GM12878 (cell line): ENCODE measurements around the gene SBNO2. TPM values are rescaled to one million over a fixed set of nuclear protein-coding genes. Genes with fewer than 3 reads are reported as not detected.
A peak's percentile ranks its signal among the peaks of the same experiment; 100 is the strongest.

Experiments
- ATAC-seq: fragments of 200-7000 bp; cut with Tn5 transposase; 3 replicates; pipeline ENCODE4 v1.9.1; 2020; ENCODE audit warnings: mild to moderate bottlenecking, moderate library complexity
- BruUV-seq: library from RNA; stranded (reverse); fragments of 400-500 nt; replicated peaks from 2 replicates; lab custom pipeline; 2021; lab: Mats Ljungman, UMichigan
- CTCF ChIA-PET: fragments of 300-600 bp; sonication (Branson Sonifier 250); formaldehyde crosslinking; extraction: SDS; loops from one replicate; lab custom pipeline; 2021; ENCODE audit warnings: inconsistent platforms; lab: Yijun Ruan, JAX
- POLR2A ChIA-PET: fragments of 350-600 bp; formaldehyde crosslinking; extraction: SDS; loops from one replicate; lab custom pipeline; 2021; ENCODE audit warnings: inconsistent platforms; lab: Charles Lee
- RAD21 ChIA-PET: fragments of 300-600 bp; sonication (Branson Sonifier 250); formaldehyde crosslinking; loops from one replicate; lab custom pipeline; 2023; ENCODE audit warnings: antibody characterized with exemption; ENCODE audit not compliant: unreplicated experiment; lab: Charles Lee
- SMC1A ChIA-PET: fragments of 300-600 bp; sonication (Branson Sonifier 250); formaldehyde crosslinking; loops from one replicate; lab custom pipeline; 2023; ENCODE audit not compliant: unreplicated experiment, uncharacterized antibody; lab: Charles Lee
- DNase-seq: peaks from one replicate; pipeline ENCODE4 v3.0.0-alpha.2; 2011; ENCODE audit warnings: low read depth, low spot score
- FAIRE-seq: peaks from 3 replicates; lab custom pipeline; 2011; peaks lifted over from hg19 to GRCh38; lab: Jason Lieb, UNC
- H2AFZ ChIP-seq: 2 replicates; pipeline ENCODE4 v1.6.0; 2011; ENCODE audit warnings: low read depth, low read length, control low read depth; ENCODE audit not compliant: control insufficient read depth
- H3K27ac ChIP-seq: 2 replicates; pipeline ENCODE4 v1.5.1; 2011; ENCODE audit warnings: control low read depth; ENCODE audit not compliant: control insufficient read depth, insufficient read depth
- H3K27me3 ChIP-seq, 2 experiments: replicated peaks in 1 of 2; 2 replicates each; pipeline versions ENCODE4 v1.6.0 to v1.6.1; 2011; ENCODE audit warnings: low read length in 1 of 2; ENCODE audit not compliant: control insufficient read depth in 2 of 2, insufficient read depth in 2 of 2
- H3K36me3 ChIP-seq, 2 experiments: 2 replicates each; pipeline ENCODE4 v1.5.1; 2011; ENCODE audit warnings: low read length in 1 of 2; ENCODE audit not compliant: control insufficient read depth in 2 of 2, insufficient read depth in 2 of 2
- H3K4me1 ChIP-seq: 2 replicates; pipeline ENCODE4 v1.6.1; 2011; ENCODE audit warnings: mild to moderate bottlenecking, low read length, moderate library complexity, mixed read lengths; ENCODE audit not compliant: control insufficient read depth, insufficient read depth
- H3K4me2 ChIP-seq: 2 replicates; pipeline ENCODE4 v1.6.0; 2011; ENCODE audit warnings: control low read depth; ENCODE audit not compliant: control insufficient read depth, insufficient read depth
- H3K4me3 ChIP-seq: fragments of 200-600 bp; sonication (generic); 2 replicates; pipeline ENCODE4 v1.5.1; 2016
- H3K79me2 ChIP-seq: 2 replicates; pipeline ENCODE4 v1.6.0; 2011; ENCODE audit warnings: low read length; ENCODE audit not compliant: control insufficient read depth, insufficient read depth
- H3K9ac ChIP-seq: 2 replicates; pipeline ENCODE4 v1.8.0; 2011; ENCODE audit warnings: low read length, control low read depth, mixed read lengths; ENCODE audit not compliant: control insufficient read depth, insufficient read depth
- H3K9me3 ChIP-seq: replicated peaks from 3 replicates; pipeline ENCODE4 v1.5.1; 2011; ENCODE audit warnings: mild to moderate bottlenecking, low read length; ENCODE audit not compliant: control insufficient read depth, insufficient read depth
- H4K20me1 ChIP-seq: 2 replicates; pipeline ENCODE4 v1.6.0; 2011; ENCODE audit not compliant: control insufficient read depth, insufficient read depth
- BHLHE40 ChIP-seq, 2 experiments: fragments of 450-650 bp in 1 of 2; IDR thresholded peaks; 2 replicates each; pipeline ENCODE4 v1.6.1; 2011 to 2017; ENCODE audit warnings: low read depth in 2 of 2, borderline replicate concordance in 1 of 2, improper control_type of control experiment in 1 of 2, low read length in 1 of 2, mild to moderate bottlenecking in 1 of 2
- KLF5 ChIP-seq: fragments of 450-650 bp; IDR thresholded peaks from 2 replicates; pipeline ENCODE4 v1.6.1; 2014; ENCODE audit warnings: mild to moderate bottlenecking; ENCODE audit not compliant: partially characterized antibody
- MAX ChIP-seq: IDR thresholded peaks from 2 replicates; pipeline ENCODE4 v1.6.1; 2012; ENCODE audit warnings: low read depth, low read length, improper control_type of control experiment
- NFIC ChIP-seq: IDR thresholded peaks from 2 replicates; pipeline ENCODE4 v1.6.1; 2012; ENCODE audit warnings: low read depth, mild to moderate bottlenecking, inconsistent platforms, low read length, moderate library complexity
- NR2F1 ChIP-seq: fragments of 450-650 bp; conservative IDR thresholded peaks from 2 replicates; pipeline ENCODE4 v1.6.1; 2017; ENCODE audit warnings: mild to moderate bottlenecking
- POLR2A ChIP-seq: IDR thresholded peaks from 2 replicates; pipeline ENCODE4 v1.6.1; 2011; ENCODE audit warnings: low read depth, mild to moderate bottlenecking, low read length
- SUZ12 ChIP-seq: fragments of 200-600 bp; sonication (generic); IDR thresholded peaks from one replicate; pipeline ENCODE4 v1.6.1; 2018; ENCODE audit warnings: antibody characterized with exemption, mild to moderate bottlenecking; ENCODE audit not compliant: unreplicated experiment
- ZNF384 ChIP-seq: IDR thresholded peaks from 2 replicates; pipeline ENCODE4 v1.6.1; 2012; ENCODE audit warnings: low read depth, mild to moderate bottlenecking, low read length, improper control_type of control experiment, borderline replicate concordance
- ZNF592 ChIP-seq: fragments of 450-650 bp; IDR thresholded peaks from 2 replicates; pipeline ENCODE4 v1.6.1; 2017; ENCODE audit warnings: mild to moderate bottlenecking, moderate library complexity
- WGBS: methylation state at CpG from one replicate; pipeline ENCODE4 v1.1.6; 2016; ENCODE audit warnings: low lambda C conversion rate; ENCODE audit not compliant: insufficient replicate concordance, insufficient coverage; ENCODE audit errors: missing lambda C conversion rate; 5-methylcytosine and 5-hydroxymethylcytosine counted together
- in situ Hi-C: fragments of 300-500 bp; cut with MboI; formaldehyde crosslinking; loops from 9 replicates; pipeline ENCODE4 v1.14.3; 2018; ENCODE audit warnings: mixed read lengths
- intact Hi-C: fragments of 100-400 bp; cut with micrococcal nuclease; formaldehyde crosslinking; loops from one replicate; pipeline ENCODE4 v1.14.2; 2022; ENCODE audit not compliant: unreplicated experiment
- polyA plus RNA-seq, 11 experiments: library from polyadenylated mRNA; depleted of rRNA in 4 of 11; unstranded in 6 of 11; stranded (reverse) in 5 of 11; fragments of >200 nt; fragmentation: Nextera tagmentation in 4 of 11; fragmentation: Illumina TruSeq in 1 of 11; extraction: Ambion mirVana in 4 of 11; extraction: Trizol in 1 of 11; gene quantifications; 1 replicate in 1 of 11; 2 replicates in 10 of 11; pipeline versions ENCODE4 v1.2.1 to v1.2.3, GENCODE V29; 2011 to 2016; ENCODE audit warnings: inconsistent platforms in 2 of 11, missing spikeins in 2 of 11, low read depth in 1 of 11
- total RNA-seq, 4 experiments: library from RNA; depleted of rRNA in 3 of 4; stranded (reverse); fragments of >200 nt in 3 of 4; fragmentation: Illumina TruSeq in 1 of 4; extraction: Trizol in 1 of 4; gene quantifications; 2 replicates each; pipeline versions ENCODE4 v1.2.1 to v1.2.3, GENCODE V29; 2013 to 2021

SBNO2 gene
- total and polyA plus RNA-seq, 10 of the 15 experiments (the other 5 are each of a cell fraction or from before 2014, with no cell fraction given): 0.08 to 44.6 (median 5.4) TPM

GRCh38 chr19:1150333-1151036 is 23.6 kb downstream of the SBNO2 start:
- Histone ChIP-seq H3K4me1 (no peaks in the 10 kb centered on the region), H3K27me3 (no peaks in the 10 kb centered on the region), H3K36me3 (peaks cover 4 to 24% of the 10 kb centered on the region in 2 experiments; a peak in 3 of 4 replicates), H3K27ac (no peak overlapping the region), H3K9ac (no peak overlapping the region), H2AFZ (no peak overlapping the region), H4K20me1 (no peaks in the 10 kb centered on the region; the same call in 1 of the 2 replicates), H3K4me3 (no peak overlapping the region), H3K4me2 (no peak overlapping the region), H3K79me2 (no peaks in the 10 kb centered on the region), H3K9me3 (no peaks in the 10 kb centered on the region)
- ChIA-PET SMC1A (no interaction called here), CTCF (no interaction called here), POLR2A (interaction anchor here (0.7 kb wide), 1 partner anchor 129 kb away, joined by 4 read pairs; the partner anchor contains the start of gene RNU6-2), RAD21 (no interaction called here)
- DNase-seq (no peak), FAIRE-seq (no peak), ATAC-seq (no peak)
- in situ Hi-C loops: no loop called here
- BruUV-seq: no TSS peak
- intact Hi-C loops: no loop called here
- WGBS: 91% methylated on average over 33 of the region's 33 CpGs
- TF ChIP-seq POLR2A (0 out of 2 replicates have a peak, but pooled peaks have one; percentile 17), SUZ12 (no peak), ZNF384 (no peak)

DNA sequence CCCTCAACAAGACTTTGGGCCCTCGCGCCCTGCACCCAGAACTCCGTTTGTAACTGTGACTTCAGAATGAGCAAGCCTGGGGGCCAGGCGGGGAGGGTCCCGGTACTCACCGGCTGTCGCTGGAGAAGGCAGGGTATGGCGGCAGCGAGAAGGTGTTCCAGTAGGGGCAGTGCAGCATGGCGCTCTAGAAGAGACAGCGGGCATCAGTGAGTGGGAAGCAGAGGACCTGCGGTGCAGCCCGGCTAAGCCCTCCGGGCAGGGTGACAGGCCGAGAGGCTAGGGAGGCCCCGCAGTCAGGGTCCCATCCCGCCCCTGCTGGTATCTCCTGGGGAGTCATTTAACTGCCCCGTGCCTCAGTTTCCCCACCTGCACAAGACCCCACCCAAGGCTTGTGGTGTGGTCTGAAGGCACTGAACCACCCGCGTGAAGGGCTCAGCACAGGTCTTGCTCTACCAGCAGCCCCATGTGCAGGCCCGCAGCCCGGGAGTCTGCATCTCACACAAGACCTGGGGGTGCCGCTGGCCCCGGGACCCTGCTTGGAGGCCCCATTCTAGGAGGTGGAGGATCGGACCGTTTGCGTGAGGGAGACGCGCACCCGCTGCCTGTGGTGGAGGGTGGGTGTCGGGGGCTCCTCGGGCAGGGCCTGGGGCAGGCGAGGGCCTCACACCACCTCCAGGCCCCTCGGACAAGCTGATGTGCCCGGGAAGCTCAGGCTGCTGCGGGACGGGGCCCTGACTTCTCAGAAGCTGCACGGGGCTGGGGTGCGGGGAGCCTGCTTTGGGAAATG is 24.6 kb downstream of the SBNO2 start:
- in situ Hi-C loops: no loop called here
- no peak for TF ChIP-seq KLF5
- TF ChIP-seq BHLHE40 (IDR thresholded peaks at IDR 0.05; ENCODE audit: borderline replicate concordance in 1 of 2, low read depth in 2 of 2, low read length in 1 of 2): no peak
- TF ChIP-seq ZNF592: no peak
- TF ChIP-seq NFIC: no peak
- no peak for TF ChIP-seq NR2F1
- no peak for TF ChIP-seq MAX

More for the DNA sequence above, 24.6 kb downstream of the SBNO2 start:
- Histone ChIP-seq H3K4me2 (no peak overlapping the region), H3K27me3 (no peaks in the 10 kb centered on the region), H3K4me1 (no peaks in the 10 kb centered on the region), H3K9me3 (no peaks in the 10 kb centered on the region), H2AFZ (no peak overlapping the region), H3K27ac (no peak overlapping the region), H3K79me2 (no peaks in the 10 kb centered on the region), H3K4me3 (no peak overlapping the region), H3K9ac (no peak overlapping the region), H3K36me3 (peaks cover 4 to 23% of the 10 kb centered on the region in 2 experiments; a peak in 3 of 4 replicates), H4K20me1 (no peaks in the 10 kb centered on the region; the same call in 1 of the 2 replicates)
- ATAC-seq: no peak
- 95% methylated on average over 34 of the region's 39 CpGs for WGBS
- SMC1A ChIA-PET: no interaction called here
- FAIRE-seq: no peak
- intact Hi-C loops: no loop called here
- CTCF ChIA-PET: no interaction called here
- POLR2A ChIA-PET: no interaction called here
- RAD21 ChIA-PET: no interaction called here
- DNase-seq: no peak
- BruUV-seq: no TSS peak
